T-cell (primary cell): ENCODE results near the gene SLC25A45. TPM values are rescaled to one million over a fixed set of nuclear protein-coding genes. Genes with fewer than 3 reads are reported as not detected.
"Not testable (repeated sequence)": the region's sequence is repeated elsewhere in the genome, so short reads cannot be mapped to it uniquely, and the experiment has no call there.

Experiments used
- ATAC-seq, 4 experiments: fragments of 200-7000 bp in 3 of 4; fragments of 150-1000 bp in 1 of 4; cut with Tn5 transposase; replicated peaks in 1 of 4; 1 replicate in 3 of 4; 2 replicates in 1 of 4; pipeline ENCODE4 v1.10.0; 2021; ENCODE audit warnings: moderate library complexity in 3 of 4, mild to moderate bottlenecking in 2 of 4, moderate number of reproducible peaks in 1 of 4
- CTCF ChIA-PET, 2 donors: fragments of 300-600 bp; sonication (Branson Sonifier 250); formaldehyde crosslinking; loops; one replicate each; lab custom pipeline; 2022; ENCODE audit warnings: antibody characterized with exemption in 2 of 2; lab: Charles Lee
- POLR2A ChIA-PET, 2 donors: fragments of 300-600 bp; sonication (Branson Sonifier 250); formaldehyde crosslinking; loops; one replicate each; lab custom pipeline; 2022; ENCODE audit warnings: antibody characterized with exemption in 2 of 2; lab: Charles Lee
- DNase-seq, 35 experiments: peaks; one replicate each; pipeline versions ENCODE4 v3.0.0 to v3.0.0-alpha.2; 2013 to 2023
- H3K27ac ChIP-seq: one replicate; pipeline ENCODE4 v1.5.1; 2013; ENCODE audit warnings: low read length
- H3K27me3 ChIP-seq, 2 experiments: replicated peaks in 1 of 2; 1 replicate in 1 of 2; 2 replicates in 1 of 2; pipeline versions ENCODE4 v1.6.1 to v1.7.0; 2013; ENCODE audit warnings: low read length in 1 of 2, mixed read lengths in 1 of 2; ENCODE audit not compliant: control insufficient read depth in 2 of 2, insufficient read depth in 2 of 2; ENCODE audit errors: extremely low read depth in 1 of 2
- H3K36me3 ChIP-seq, 2 donors: 1 replicate in 1 of 2; 2 replicates in 1 of 2; pipeline versions ENCODE4 v1.6.1 to v1.7.0; 2013; ENCODE audit warnings: low read length in 1 of 2; ENCODE audit not compliant: control insufficient read depth in 2 of 2, insufficient read depth in 1 of 2; ENCODE audit errors: extremely low read depth in 1 of 2
- H3K4me1 ChIP-seq, 2 experiments: 1 replicate in 1 of 2; 2 replicates in 1 of 2; pipeline versions ENCODE4 v1.6.1 to v1.7.0; 2013; ENCODE audit warnings: low read length in 2 of 2, mixed read lengths in 1 of 2; ENCODE audit not compliant: insufficient read depth in 2 of 2, control insufficient read depth in 1 of 2; ENCODE audit errors: extremely low read depth in 1 of 2
- H3K4me3 ChIP-seq, 2 donors: 1 replicate in 1 of 2; 2 replicates in 1 of 2; pipeline versions ENCODE4 v1.5.1 to v1.7.0; 2013; ENCODE audit warnings: mild to moderate bottlenecking in 2 of 2, low read length in 1 of 2, moderate library complexity in 1 of 2; ENCODE audit not compliant: control insufficient read depth in 1 of 2; ENCODE audit errors: extremely low read depth in 1 of 2
- H3K9me3 ChIP-seq: 2 replicates; pipeline ENCODE4 v1.7.0; 2013
- H3K27ac Mint-ChIP-seq, 2 donors: one replicate each; pipeline ENCODE4 v1.8.0; 2020 to 2021; ENCODE audit warnings: mild to moderate bottlenecking in 2 of 2, mixed read lengths in 2 of 2
- H3K27me3 Mint-ChIP-seq, 2 donors: one replicate each; pipeline ENCODE4 v1.8.0; 2021 to 2022; ENCODE audit warnings: mixed read lengths in 2 of 2
- H3K36me3 Mint-ChIP-seq: one replicate; pipeline ENCODE4 v1.8.0; 2021; ENCODE audit warnings: mixed read lengths
- H3K4me1 Mint-ChIP-seq, 3 donors: one replicate each; pipeline ENCODE4 v1.8.0; 2020 to 2022; ENCODE audit warnings: mixed read lengths in 3 of 3, mild to moderate bottlenecking in 1 of 3
- H3K4me3 Mint-ChIP-seq, 3 donors: one replicate each; pipeline ENCODE4 v1.8.0; 2020 to 2022; ENCODE audit warnings: mild to moderate bottlenecking in 3 of 3, mixed read lengths in 3 of 3, moderate library complexity in 3 of 3
- H3K9me3 Mint-ChIP-seq, 3 donors: one replicate each; pipeline ENCODE4 v1.8.0; 2020 to 2022; ENCODE audit warnings: mixed read lengths in 3 of 3
- WGBS: methylation state at CpG from one replicate; pipeline ENCODE4 v1.1.5; 2013; ENCODE audit warnings: missing lambda C conversion rate; ENCODE audit not compliant: insufficient coverage; 5-methylcytosine and 5-hydroxymethylcytosine counted together
- total RNA-seq, 35 experiments: library from RNA in 6 of 35; stranded (reverse) in 6 of 35; fragments of 120-200 nt in 1 of 35; gene quantifications; one replicate each; pipeline versions ENCODE4 v1.2.1 to v1.2.4 and lab custom pipeline; 2013 to 2026

Gene SLC25A45
- total RNA-seq, 5 donors from 2014 or later (not counting 1 experiment from before 2014, with no cell fraction given) = 18.7 to 72.2 (median 22.6) TPM

GRCh38 chr11:65351511-65351910 lies 30.9 kb downstream of the SLC25A45 start:
- Histone ChIP-seq H3K9me3 (no peaks in the 10 kb centered on the region), H3K36me3 (peaks cover 12 to 53% of the 10 kb centered on the region in 2 donors), H3K4me3 (no peak overlapping the region), H3K27ac (no peak overlapping the region), H3K4me1 (peaks cover 2 to 20% of the 10 kb centered on the region in 2 experiments), H3K27me3 (peaks cover 0 to 7% of the 10 kb centered on the region in 2 experiments)
- ChIA-PET CTCF (interaction anchor here in 1 of 2 donors (1.1 kb wide), 1 partner anchor 19 kb away, joined by 4 read pairs; no protein-coding TSS in a partner anchor), POLR2A (interaction anchor here (0.5 to 0.7 kb wide), 4 partner anchors 174 to 497 kb away, joined by 3 to 9 read pairs (median 7); partner anchors contain the start of gene SCYL1 (in 2 of the 2))
- peaks cover 20% of the 10 kb centered on the region for H3K36me3 Mint-ChIP-seq
- peaks cover 14 to 21% (median 18%) of the 10 kb centered on the region in 3 donors for H3K4me1 Mint-ChIP-seq
- no peak overlapping the region for H3K4me3 Mint-ChIP-seq
- H3K27ac Mint-ChIP-seq = no peak overlapping the region
- 54% methylated on average over 2 of the region's 2 CpGs for WGBS
- ATAC-seq (no peak), DNase-seq (no peak)
- no peaks in the 10 kb centered on the region for H3K27me3 Mint-ChIP-seq
- H3K9me3 Mint-ChIP-seq = no peaks in the 10 kb centered on the region

GRCh38 chr11:65341856-65342255 lies 40.6 kb downstream of the SLC25A45 start:
- Mint-ChIP-seq H3K4me3 (no peak overlapping the region), H3K9me3 (no peaks in the 10 kb centered on the region), H3K4me1 (peaks cover 18 to 27% (median 26%) of the 10 kb centered on the region in 3 donors), H3K36me3 (peaks cover 53% of the 10 kb centered on the region), H3K27ac (no peak overlapping the region), H3K27me3 (no peaks in the 10 kb centered on the region)
- Histone ChIP-seq H3K4me3 (no peak overlapping the region), H3K4me1 (peaks cover 0 to 14% of the 10 kb centered on the region in 2 experiments), H3K27me3 (no peaks in the 10 kb centered on the region), H3K27ac (no peak overlapping the region), H3K9me3 (no peaks in the 10 kb centered on the region), H3K36me3 (peaks cover 26 to 76% of the 10 kb centered on the region in 2 donors)
- WGBS = 100% methylated on average over 1 of the region's 3 CpGs
- ChIA-PET CTCF (interaction anchor here in 1 of 2 donors (0.7 kb wide), 1 partner anchor 9 kb away, joined by 3 read pairs; no protein-coding TSS in a partner anchor), POLR2A (no interaction called here)
- ATAC-seq (no peak), DNase-seq (no peak)

GRCh38 chr11:65340226-65340625 lies 42.2 kb downstream of the SLC25A45 start:
- Mint-ChIP-seq H3K4me1 (peaks cover 26 to 36% (median 35%) of the 10 kb centered on the region in 3 donors), H3K27me3 (no peaks in the 10 kb centered on the region), H3K27ac (no peak overlapping the region), H3K4me3 (no peak overlapping the region), H3K9me3 (no peaks in the 10 kb centered on the region), H3K36me3 (peaks cover 44% of the 10 kb centered on the region)
- CTCF ChIA-PET = no interaction called here
- POLR2A ChIA-PET = interaction anchor here in 1 of 2 donors (0.6 kb wide), 1 partner anchor 499 kb away, joined by 3 read pairs; no protein-coding TSS in a partner anchor
- H3K9me3 ChIP-seq = no peaks in the 10 kb centered on the region
- H3K27me3 ChIP-seq = no peaks in the 10 kb centered on the region
- H3K27ac ChIP-seq = no peak overlapping the region
- peaks cover 0 to 24% of the 10 kb centered on the region in 2 experiments for H3K4me1 ChIP-seq
- H3K36me3 ChIP-seq = peaks cover 16 to 59% of the 10 kb centered on the region in 2 donors
- 97% methylated on average over 9 of the region's 11 CpGs for WGBS
- no peak for DNase-seq
- no peak overlapping the region for H3K4me3 ChIP-seq
- ATAC-seq = no peak

GRCh38 chr11:65338676-65339075 lies 43.8 kb downstream of the SLC25A45 start:
- no peak for ATAC-seq
- Histone ChIP-seq H3K27me3 (no peaks in the 10 kb centered on the region), H3K4me3 (no peak overlapping the region), H3K9me3 (no peaks in the 10 kb centered on the region), H3K27ac (no peak overlapping the region), H3K4me1 (peaks cover 8 to 33% of the 10 kb centered on the region in 2 experiments), H3K36me3 (peaks cover 4 to 44% of the 10 kb centered on the region in 2 donors)
- no peaks in the 10 kb centered on the region for H3K27me3 Mint-ChIP-seq
- peak overlapping the region in 1 of 3 donors; percentile 37 for H3K4me3 Mint-ChIP-seq
- H3K27ac Mint-ChIP-seq = no peak overlapping the region
- WGBS = 90% methylated on average over 3 of the region's 7 CpGs
- POLR2A ChIA-PET = interaction anchor here in 1 of 2 donors (0.6 kb wide), 1 partner anchor 1463 kb away, joined by 3 read pairs; no protein-coding TSS in a partner anchor
- H3K36me3 Mint-ChIP-seq = peaks cover 30% of the 10 kb centered on the region
- peaks cover 37 to 48% (median 46%) of the 10 kb centered on the region in 3 donors for H3K4me1 Mint-ChIP-seq
- CTCF ChIA-PET = interaction anchor here (0.6 to 1.3 kb wide), 4 partner anchors 9 to 11 kb away, joined by 3 to 4 read pairs (median 3); no protein-coding TSS in a partner anchor
- no peaks in the 10 kb centered on the region for H3K9me3 Mint-ChIP-seq
- no peak for DNase-seq

- Mint-ChIP-seq H3K4me1 (peaks cover 43 to 48% (median 46%) of the 10 kb centered on the region in 3 donors), H3K27me3 (no peaks in the 10 kb centered on the region), H3K9me3 (no peaks in the 10 kb centered on the region), H3K27ac (peak overlapping the region; percentile 84 to 86), H3K4me3 (peak overlapping the region; percentile 94 to 99 (median 98)), H3K36me3 (peaks cover 10% of the 10 kb centered on the region)
- 7% methylated on average over 4 of the region's 5 CpGs for WGBS
- CTCF ChIA-PET = interaction anchor here (0.6 to 6.6 kb wide), 5 partner anchors 8 to 1050 kb away, joined by 3 to 64 read pairs (median 5); partner anchors contain the start of gene CDC42EP2 (in 2 of the 2)
- POLR2A ChIA-PET = interaction anchor here (0.6 to 1.0 kb wide), 3 partner anchors 11 to 184 kb away, joined by 3 to 4 read pairs (median 3); partner anchors contain the start of gene MALAT1 (in 1 of the 2)
- no peaks in the 10 kb centered on the region for H3K9me3 ChIP-seq
- H3K4me1 ChIP-seq = peaks cover 8 to 39% of the 10 kb centered on the region in 2 experiments
- H3K36me3 ChIP-seq = peaks cover 0 to 7% of the 10 kb centered on the region in 2 donors
- ATAC-seq (no peak), DNase-seq (no peak)
- no peak overlapping the region for H3K27ac ChIP-seq
- peak overlapping the region; percentile 82 to 96 for H3K4me3 ChIP-seq
- H3K27me3 ChIP-seq = no peaks in the 10 kb centered on the region
Observed at GRCh38 chr11:65334696-65335295, 47.6 kb downstream of the SLC25A45 start.

GRCh38 chr11:65332591-65332990 lies 49.9 kb downstream of the SLC25A45 start:
- peaks cover 31 to 35% (median 34%) of the 10 kb centered on the region in 3 donors for H3K4me1 Mint-ChIP-seq
- ChIA-PET POLR2A (interaction anchor here (0.6 to 0.7 kb wide), 2 partner anchors 1153 to 1784 kb away, joined by 3 to 5 read pairs; no protein-coding TSS in a partner anchor), CTCF (interaction anchor here in 1 of 2 donors (0.6 to 6.6 kb wide), 6 partner anchors 10 to 214 kb away, joined by 3 to 64 read pairs (median 4); partner anchors contain the start of gene CDC42EP2)
- no CpG with 5 or more reads among the region's 9 CpGs for WGBS
- H3K27ac ChIP-seq, H3K36me3 ChIP-seq, H3K27ac Mint-ChIP-seq, ATAC-seq, H3K4me3 ChIP-seq, H3K27me3 ChIP-seq, H3K9me3 ChIP-seq, DNase-seq, H3K4me3 Mint-ChIP-seq, H3K27me3 Mint-ChIP-seq, H3K9me3 Mint-ChIP-seq, H3K36me3 Mint-ChIP-seq: not testable (repeated sequence)
- H3K4me1 ChIP-seq = peaks cover 8 to 28% of the 10 kb centered on the region in 2 experiments
